ENCODE results near the gene ZNF175.

DNA sequence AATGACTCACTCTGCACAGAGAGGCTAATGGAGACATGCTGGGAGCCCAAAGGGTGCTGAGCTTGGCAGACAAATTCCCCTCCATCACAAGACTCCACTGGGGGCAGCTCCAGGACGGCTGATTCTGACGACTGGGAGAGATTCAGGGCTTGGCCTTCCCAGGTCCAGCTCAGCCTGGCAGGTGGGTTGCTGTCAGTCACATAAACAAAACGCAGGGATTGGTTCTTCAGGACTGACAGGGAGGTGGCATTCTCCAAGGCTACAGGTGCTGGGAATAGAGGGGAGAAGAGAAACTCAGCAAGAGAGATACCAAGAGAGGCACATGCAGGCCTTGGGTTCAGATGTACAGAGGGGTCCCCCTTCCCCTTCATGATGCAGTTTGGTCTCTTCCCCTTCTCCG, 10.7 kb upstream of the ZNF175 start:
- TF ChIP-seq CTCF (IDR thresholded peaks at IDR 0.05; ENCODE audit: low read depth, low read length, poor library complexity, severe bottlenecking) (no peak), EZH2phosphoT487 (IDR thresholded peaks at IDR 0.05; ENCODE audit: borderline replicate concordance, low read length) (no peak)
